Measurements from ENCODE around the gene TRA2B. TPM values are rescaled to one million over a fixed set of nuclear protein-coding genes. Genes with fewer than 3 reads are reported as not detected.
A peak's percentile ranks its signal among the peaks of the same experiment; 100 is the strongest.
"Not testable (repeated sequence)": the region's sequence is repeated elsewhere in the genome, so short reads cannot be mapped to it uniquely, and the experiment has no call there.

TRA2B gene
- total RNA-seq, 2 experiments from 2014 or later: 172 to 176 TPM

- Mint-ChIP-seq H3K4me3 (no peak overlapping the region), H3K27ac (peak overlapping the region; percentile 34), H3K9me3 (no peaks in the 10 kb centered on the region), H3K27me3 (ENCODE audit: low read depth) (no peaks in the 10 kb centered on the region), H3K36me3 (ENCODE audit: low read depth) (peaks cover 85% of the 10 kb centered on the region), H3K4me1 (ENCODE audit: low read depth) (peaks cover 70% of the 10 kb centered on the region)
- DNase-seq: no peak
- intact Hi-C loops (cut with micrococcal nuclease): no loop called here
- CTCF ChIA-PET: interaction anchor here (0.8 to 1.0 kb wide), 3 partner anchors 10 to 265 kb away, joined by 3 to 7 read pairs (median 4); no protein-coding TSS in a partner anchor
Observed at GRCh38 chr3:185925353-185925752, 12.5 kb downstream of the TRA2B start.

GRCh38 chr3:185924375-185924774 is 13.4 kb downstream of the TRA2B start:
- CTCF ChIA-PET: interaction anchor here (0.6 to 1.3 kb wide), 4 partner anchors 10 to 264 kb away, joined by 3 to 4 read pairs (median 3); no protein-coding TSS in a partner anchor
- Mint-ChIP-seq H3K36me3 (ENCODE audit: low read depth) (peaks cover 84% of the 10 kb centered on the region), H3K4me1 (ENCODE audit: low read depth) (peaks cover 64% of the 10 kb centered on the region), H3K9me3 (no peaks in the 10 kb centered on the region), H3K4me3 (no peak overlapping the region), H3K27me3 (ENCODE audit: low read depth) (no peaks in the 10 kb centered on the region), H3K27ac (peak overlapping the region; percentile 66)
- intact Hi-C loops (cut with micrococcal nuclease): no loop called here
- DNase-seq: no peak

GRCh38 chr3:185920184-185920583 is 17.6 kb downstream of the TRA2B start:
- peaks cover 80% of the 10 kb centered on the region for H3K36me3 Mint-ChIP-seq (ENCODE audit: low read depth)
- CTCF ChIA-PET: interaction anchor here (1.2 to 1.5 kb wide), 2 partner anchors 24 to 696 kb away, joined by 5 read pairs; no protein-coding TSS in a partner anchor
- H3K4me3 Mint-ChIP-seq: no peak overlapping the region
- no peak for DNase-seq
- no peaks in the 10 kb centered on the region for H3K9me3 Mint-ChIP-seq
- intact Hi-C loops (cut with micrococcal nuclease): no loop called here
- peak overlapping the region; percentile 41 for H3K27ac Mint-ChIP-seq
- H3K27me3 Mint-ChIP-seq (ENCODE audit: low read depth): no peaks in the 10 kb centered on the region
- peaks cover 27% of the 10 kb centered on the region for H3K4me1 Mint-ChIP-seq (ENCODE audit: low read depth)

DNA sequence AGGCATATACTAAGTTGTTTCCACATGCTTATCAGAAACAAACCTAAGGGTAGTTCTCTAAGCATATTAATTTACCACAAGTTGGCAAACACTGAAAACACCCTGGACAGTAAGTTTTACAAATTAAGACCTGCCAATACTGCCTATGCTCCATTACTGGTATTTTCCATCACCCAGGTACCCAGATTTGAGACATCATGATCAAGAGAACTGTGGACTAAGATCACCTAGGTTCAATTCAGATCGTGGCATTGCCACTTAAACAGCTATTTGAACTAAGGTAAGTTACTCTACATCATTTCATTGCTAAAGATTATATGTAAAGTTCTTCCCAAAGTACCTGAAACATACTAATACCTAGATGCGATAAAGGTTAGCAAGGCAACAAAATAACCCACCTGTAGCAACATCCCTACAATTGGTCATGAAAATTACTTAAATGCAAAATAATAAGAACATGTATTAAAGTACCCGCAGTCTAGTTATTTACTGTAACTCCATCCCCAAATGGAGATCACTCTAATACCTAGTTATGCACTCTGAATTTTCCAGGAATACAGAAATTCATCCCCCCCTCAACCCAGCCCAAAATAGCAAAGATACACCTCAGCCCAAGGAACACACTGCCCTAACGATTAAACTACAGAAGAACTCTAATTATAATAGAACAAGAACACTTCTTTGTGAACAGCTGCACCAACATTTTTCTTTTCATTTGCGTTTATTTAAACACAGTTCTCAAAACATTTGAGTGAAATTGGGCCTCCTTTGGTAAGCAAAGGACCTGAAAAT is 21.6 kb downstream of the TRA2B start:
- CTCF ChIA-PET: no interaction called here
- Mint-ChIP-seq H3K9me3 (no peaks in the 10 kb centered on the region), H3K4me3 (no peak overlapping the region), H3K27me3 (ENCODE audit: low read depth) (no peaks in the 10 kb centered on the region), H3K27ac (peak overlapping the region; percentile 64), H3K4me1 (ENCODE audit: low read depth) (peaks cover 11% of the 10 kb centered on the region), H3K36me3 (ENCODE audit: low read depth) (peaks cover 56% of the 10 kb centered on the region)
- intact Hi-C loops (cut with micrococcal nuclease): no loop called here
- DNase-seq: no peak

- Mint-ChIP-seq H3K4me1 (ENCODE audit: low read depth) (peaks cover 8% of the 10 kb centered on the region), H3K4me3 (no peak overlapping the region), H3K27me3 (ENCODE audit: low read depth) (no peaks in the 10 kb centered on the region), H3K9me3 (no peaks in the 10 kb centered on the region), H3K36me3 (ENCODE audit: low read depth) (peaks cover 52% of the 10 kb centered on the region), H3K27ac (peak overlapping the region; percentile 64)
- CTCF ChIA-PET: no interaction called here
- DNase-seq: no peak
- intact Hi-C loops (cut with micrococcal nuclease): loop anchor here (2.0 kb wide), 1 partner anchor 13 kb away; no protein-coding TSS in a partner anchor
Observed at GRCh38 chr3:185915642-185916041, 22.2 kb downstream of the TRA2B start.

- Mint-ChIP-seq H3K27ac (peak overlapping the region; percentile 64), H3K4me3 (no peak overlapping the region), H3K9me3 (no peaks in the 10 kb centered on the region), H3K36me3 (ENCODE audit: low read depth) (peaks cover 49% of the 10 kb centered on the region), H3K4me1 (ENCODE audit: low read depth) (peaks cover 7% of the 10 kb centered on the region), H3K27me3 (ENCODE audit: low read depth) (no peaks in the 10 kb centered on the region)
- no peak for DNase-seq
- intact Hi-C loops (cut with micrococcal nuclease): loop anchor here (2.0 kb wide), 1 partner anchor 14 kb away; no protein-coding TSS in a partner anchor
- CTCF ChIA-PET: interaction anchor here (0.7 to 1.1 kb wide), 2 partner anchors 7 to 1555 kb away, joined by 3 read pairs; no protein-coding TSS in a partner anchor
Observed at GRCh38 chr3:185914911-185915629, 22.7 kb downstream of the TRA2B start.

DNA sequence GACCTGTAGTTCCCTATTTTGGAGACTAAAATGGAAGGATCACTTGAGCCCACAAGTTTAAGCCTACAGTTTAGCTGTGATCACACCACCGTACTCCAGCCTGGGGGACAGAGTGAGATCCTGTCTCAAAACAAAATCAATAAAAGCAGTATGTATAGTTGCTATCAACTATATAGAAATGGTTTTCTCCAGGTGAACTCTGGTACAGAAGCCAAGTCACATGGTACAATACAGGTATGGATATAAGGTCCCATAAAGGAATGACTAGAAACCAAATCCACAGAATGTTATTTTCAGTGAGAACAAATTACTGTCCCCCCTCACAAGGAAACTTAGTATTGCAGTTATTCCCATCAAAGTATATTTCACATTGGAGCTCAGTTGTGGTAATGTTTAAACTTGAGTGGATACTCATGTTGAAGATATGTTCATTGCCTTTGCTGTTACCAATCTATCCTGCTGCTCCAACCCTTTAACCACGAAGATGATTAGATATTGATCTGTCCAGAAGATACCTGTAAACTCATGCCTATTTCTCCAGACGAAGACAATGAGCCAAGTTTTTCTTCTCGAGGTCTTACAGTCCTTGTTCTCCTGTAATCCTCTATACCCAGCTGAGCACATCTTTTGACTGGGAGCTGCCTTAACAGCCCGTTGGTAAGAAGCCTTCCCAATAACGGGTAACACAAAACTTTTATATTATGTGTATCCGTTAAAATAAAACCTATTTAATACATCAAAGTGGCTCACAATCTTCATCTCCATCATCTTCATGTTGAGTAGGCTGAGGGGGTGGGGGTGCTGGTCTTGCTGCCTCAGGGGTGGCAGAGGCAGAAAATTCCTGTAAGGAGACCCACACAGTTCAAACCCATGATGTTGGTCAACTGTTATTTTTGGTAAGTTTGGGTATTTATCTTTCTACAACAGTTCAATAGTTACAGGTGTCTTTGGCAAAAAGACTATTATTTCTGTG is 24.6 kb downstream of the TRA2B start:
- intact Hi-C loops (cut with micrococcal nuclease): no loop called here
- H3K4me1 Mint-ChIP-seq (ENCODE audit: low read depth): peaks cover 3% of the 10 kb centered on the region
- H3K27ac Mint-ChIP-seq: peak overlapping the region; percentile 31

GRCh38 chr3:185912512-185912911 is 25.3 kb downstream of the TRA2B start:
- Mint-ChIP-seq H3K9me3 (no peaks in the 10 kb centered on the region), H3K27me3 (ENCODE audit: low read depth) (no peaks in the 10 kb centered on the region), H3K36me3 (ENCODE audit: low read depth) (peaks cover 29% of the 10 kb centered on the region), H3K4me3 (no peak overlapping the region), H3K27ac (no peak overlapping the region), H3K4me1 (ENCODE audit: low read depth) (peaks cover 3% of the 10 kb centered on the region)
- CTCF ChIA-PET: interaction anchor here (0.6 to 2.4 kb wide), 3 partner anchors 10 to 90 kb away, joined by 4 to 8 read pairs (median 5); no protein-coding TSS in a partner anchor
- DNase-seq: no peak
- intact Hi-C loops (cut with micrococcal nuclease): no loop called here

More for the DNA sequence above, 24.6 kb downstream of the TRA2B start:
- peaks cover 36% of the 10 kb centered on the region for H3K36me3 Mint-ChIP-seq (ENCODE audit: low read depth)
- H3K27me3 Mint-ChIP-seq (ENCODE audit: low read depth): no peaks in the 10 kb centered on the region
- no peak for DNase-seq
- H3K9me3 Mint-ChIP-seq: no peaks in the 10 kb centered on the region
- CTCF ChIA-PET: interaction anchor here (1.0 to 2.4 kb wide), 3 partner anchors 9 to 30 kb away, joined by 3 to 8 read pairs (median 4); no protein-coding TSS in a partner anchor
- no peak overlapping the region for H3K4me3 Mint-ChIP-seq

- H3K27me3 Mint-ChIP-seq (ENCODE audit: low read depth); H3K4me1 Mint-ChIP-seq (ENCODE audit: low read depth); DNase-seq; H3K27ac Mint-ChIP-seq; H3K4me3 Mint-ChIP-seq; H3K9me3 Mint-ChIP-seq; intact Hi-C loops (cut with micrococcal nuclease): not testable (repeated sequence)
- CTCF ChIA-PET: interaction anchor here (1.4 to 1.6 kb wide), 2 partner anchors 32 to 251 kb away, joined by 3 read pairs; no protein-coding TSS in a partner anchor
- peaks cover 16% of the 10 kb centered on the region for H3K36me3 Mint-ChIP-seq (ENCODE audit: low read depth)
Observed at GRCh38 chr3:185911076-185911448, 26.8 kb downstream of the TRA2B start.

GRCh38 chr3:185910322-185911075 is 27.3 kb downstream of the TRA2B start:
- H3K4me1 Mint-ChIP-seq (ENCODE audit: low read depth); intact Hi-C loops (cut with micrococcal nuclease); DNase-seq; H3K9me3 Mint-ChIP-seq; H3K4me3 Mint-ChIP-seq; H3K27ac Mint-ChIP-seq; H3K27me3 Mint-ChIP-seq (ENCODE audit: low read depth): not testable (repeated sequence)
- CTCF ChIA-PET: interaction anchor here (1.4 to 1.6 kb wide), 2 partner anchors 33 to 250 kb away, joined by 3 read pairs; no protein-coding TSS in a partner anchor
- peaks cover 12% of the 10 kb centered on the region for H3K36me3 Mint-ChIP-seq (ENCODE audit: low read depth)

- H3K27me3 Mint-ChIP-seq (ENCODE audit: low read depth); DNase-seq; H3K27ac Mint-ChIP-seq; H3K36me3 Mint-ChIP-seq (ENCODE audit: low read depth); intact Hi-C loops (cut with micrococcal nuclease); H3K4me1 Mint-ChIP-seq (ENCODE audit: low read depth); H3K4me3 Mint-ChIP-seq; H3K9me3 Mint-ChIP-seq: not testable (repeated sequence)
- CTCF ChIA-PET: interaction anchor here (1.6 kb wide), 1 partner anchor 250 kb away, joined by 3 read pairs; no protein-coding TSS in a partner anchor
Observed at GRCh38 chr3:185909913-185910312, 27.9 kb downstream of the TRA2B start.
